ENCODE data around the gene NPRL2.

The NPRL2 gene

GRCh38 chr3:50381383-50381782, 30.8 kb upstream of the NPRL2 start:
- Histone ChIP-seq H3K36me3 (ENCODE audit: insufficient read depth, low read length) (no peaks in the 10 kb centered on the region), H3K27me3 (ENCODE audit: insufficient read depth, low read length) (peaks cover 25% of the 10 kb centered on the region), H2AFZ (ENCODE audit: low read depth, low read length) (no peak overlapping the region), H3K9me3 (ENCODE audit: low read length) (no peaks in the 10 kb centered on the region), H3K4me1 (ENCODE audit: insufficient read depth, low read length) (peaks cover 14% of the 10 kb centered on the region), H3K4me3 (ENCODE audit: low read length) (no peak overlapping the region)

GRCh38 chr3:50380405-50381085, 30.0 kb upstream of the NPRL2 start:
- H3K36me3 ChIP-seq (ENCODE audit: insufficient read depth, low read length) = no peaks in the 10 kb centered on the region
- H3K27me3 ChIP-seq (ENCODE audit: insufficient read depth, low read length) = peaks cover 18% of the 10 kb centered on the region
- H3K4me1 ChIP-seq (ENCODE audit: insufficient read depth, low read length) = peaks cover 14% of the 10 kb centered on the region
- H3K9me3 ChIP-seq (ENCODE audit: low read length) = no peaks in the 10 kb centered on the region
- H3K4me3 ChIP-seq (ENCODE audit: low read length) = no peak overlapping the region
- H2AFZ ChIP-seq (ENCODE audit: low read depth, low read length) = no peak overlapping the region

- Histone ChIP-seq H2AFZ (ENCODE audit: low read depth, low read length) (no peak overlapping the region), H3K4me3 (ENCODE audit: low read length) (no peak overlapping the region), H3K4me1 (ENCODE audit: insufficient read depth, low read length) (peaks cover 19% of the 10 kb centered on the region), H3K36me3 (ENCODE audit: insufficient read depth, low read length) (no peaks in the 10 kb centered on the region), H3K9me3 (ENCODE audit: low read length) (no peaks in the 10 kb centered on the region), H3K27me3 (ENCODE audit: insufficient read depth, low read length) (peaks cover 13% of the 10 kb centered on the region)
These were observed 28.2 kb upstream of the NPRL2 start for GRCh38 chr3:50378757-50379156.

- Histone ChIP-seq H3K4me1 (ENCODE audit: insufficient read depth, low read length) (peaks cover 20% of the 10 kb centered on the region), H3K27me3 (ENCODE audit: insufficient read depth, low read length) (peaks cover 9% of the 10 kb centered on the region), H3K4me3 (ENCODE audit: low read length) (no peak overlapping the region), H3K36me3 (ENCODE audit: insufficient read depth, low read length) (no peaks in the 10 kb centered on the region), H2AFZ (ENCODE audit: low read depth, low read length) (no peak overlapping the region), H3K9me3 (ENCODE audit: low read length) (no peaks in the 10 kb centered on the region)
These were observed 27.4 kb upstream of the NPRL2 start for GRCh38 chr3:50378024-50378423.

- Histone ChIP-seq H3K27me3 (ENCODE audit: insufficient read depth, low read length) (peaks cover 5% of the 10 kb centered on the region), H3K36me3 (ENCODE audit: insufficient read depth, low read length) (no peaks in the 10 kb centered on the region), H3K4me1 (ENCODE audit: insufficient read depth, low read length) (peaks cover 25% of the 10 kb centered on the region), H3K9me3 (ENCODE audit: low read length) (no peaks in the 10 kb centered on the region), H2AFZ (ENCODE audit: low read depth, low read length) (no peak overlapping the region), H3K4me3 (ENCODE audit: low read length) (no peak overlapping the region)
These were observed 24.8 kb upstream of the NPRL2 start for GRCh38 chr3:50375258-50375931.

- peaks cover 25% of the 10 kb centered on the region for H3K4me1 ChIP-seq (ENCODE audit: insufficient read depth, low read length)
- H3K27me3 ChIP-seq (ENCODE audit: insufficient read depth, low read length) = peaks cover 11% of the 10 kb centered on the region
- no peaks in the 10 kb centered on the region for H3K36me3 ChIP-seq (ENCODE audit: insufficient read depth, low read length)
- H3K4me3 ChIP-seq (ENCODE audit: low read length) = no peak overlapping the region
- H3K9me3 ChIP-seq (ENCODE audit: low read length) = no peaks in the 10 kb centered on the region
- H2AFZ ChIP-seq (ENCODE audit: low read depth, low read length) = no peak overlapping the region
These were observed 24.0 kb upstream of the NPRL2 start for GRCh38 chr3:50374363-50375257.

- Histone ChIP-seq H3K4me3 (ENCODE audit: low read length) (no peak overlapping the region), H3K9me3 (ENCODE audit: low read length) (no peaks in the 10 kb centered on the region), H3K27me3 (ENCODE audit: insufficient read depth, low read length) (peaks cover 9% of the 10 kb centered on the region), H3K36me3 (ENCODE audit: insufficient read depth, low read length) (no peaks in the 10 kb centered on the region), H2AFZ (ENCODE audit: low read depth, low read length) (no peak overlapping the region), H3K4me1 (ENCODE audit: insufficient read depth, low read length) (peaks cover 25% of the 10 kb centered on the region)
These were observed 22.8 kb upstream of the NPRL2 start for GRCh38 chr3:50373146-50374051.

- Histone ChIP-seq H3K27me3 (ENCODE audit: insufficient read depth, low read length) (peaks cover 9% of the 10 kb centered on the region), H3K36me3 (ENCODE audit: insufficient read depth, low read length) (no peaks in the 10 kb centered on the region), H3K4me3 (ENCODE audit: low read length) (no peak overlapping the region), H2AFZ (ENCODE audit: low read depth, low read length) (no peak overlapping the region), H3K4me1 (ENCODE audit: insufficient read depth, low read length) (peaks cover 25% of the 10 kb centered on the region), H3K9me3 (ENCODE audit: low read length) (no peaks in the 10 kb centered on the region)
These were observed 21.8 kb upstream of the NPRL2 start for GRCh38 chr3:50372349-50372748.

GRCh38 chr3:50371133-50371685, 20.6 kb upstream of the NPRL2 start:
- Histone ChIP-seq H3K4me3 (ENCODE audit: low read length) (no peak overlapping the region), H3K36me3 (ENCODE audit: insufficient read depth, low read length) (no peaks in the 10 kb centered on the region), H3K27me3 (ENCODE audit: insufficient read depth, low read length) (peaks cover 12% of the 10 kb centered on the region), H3K9me3 (ENCODE audit: low read length) (no peaks in the 10 kb centered on the region), H2AFZ (ENCODE audit: low read depth, low read length) (no peak overlapping the region), H3K4me1 (ENCODE audit: insufficient read depth, low read length) (peaks cover 25% of the 10 kb centered on the region)

- no peak overlapping the region for H3K4me3 ChIP-seq (ENCODE audit: low read length)
- H3K36me3 ChIP-seq (ENCODE audit: insufficient read depth, low read length) = no peaks in the 10 kb centered on the region
- H2AFZ ChIP-seq (ENCODE audit: low read depth, low read length) = no peak overlapping the region
- H3K9me3 ChIP-seq (ENCODE audit: low read length) = no peaks in the 10 kb centered on the region
- H3K27me3 ChIP-seq (ENCODE audit: insufficient read depth, low read length) = peaks cover 15% of the 10 kb centered on the region
- peaks cover 25% of the 10 kb centered on the region for H3K4me1 ChIP-seq (ENCODE audit: insufficient read depth, low read length)
These were observed 20.0 kb upstream of the NPRL2 start for GRCh38 chr3:50370594-50370993.

GRCh38 chr3:50369012-50369670, 18.6 kb upstream of the NPRL2 start:
- Histone ChIP-seq H3K36me3 (ENCODE audit: insufficient read depth, low read length) (no peaks in the 10 kb centered on the region), H3K4me3 (ENCODE audit: low read length) (no peak overlapping the region), H2AFZ (ENCODE audit: low read depth, low read length) (no peak overlapping the region), H3K4me1 (ENCODE audit: insufficient read depth, low read length) (peaks cover 21% of the 10 kb centered on the region), H3K9me3 (ENCODE audit: low read length) (no peaks in the 10 kb centered on the region), H3K27me3 (ENCODE audit: insufficient read depth, low read length) (peaks cover 25% of the 10 kb centered on the region)

GRCh38 chr3:50365842-50366220, 15.3 kb upstream of the NPRL2 start:
- Histone ChIP-seq H3K4me3 (ENCODE audit: low read length) (no peak overlapping the region), H3K4me1 (ENCODE audit: insufficient read depth, low read length) (peaks cover 2% of the 10 kb centered on the region), H2AFZ (ENCODE audit: low read depth, low read length) (no peak overlapping the region), H3K27me3 (ENCODE audit: insufficient read depth, low read length) (peaks cover 32% of the 10 kb centered on the region), H3K36me3 (ENCODE audit: insufficient read depth, low read length) (no peaks in the 10 kb centered on the region), H3K9me3 (ENCODE audit: low read length) (no peaks in the 10 kb centered on the region)
